Activated B cell treated with CpG ODN at 0.5 μM for 24 hours (primary cell): ENCODE data around the gene PLK4. TPM values are rescaled to one million over a fixed set of nuclear protein-coding genes. Genes with fewer than 3 reads are reported as not detected.
"Not testable (repeated sequence)": the region's sequence is repeated elsewhere in the genome, so short reads cannot be mapped to it uniquely, and the experiment has no call there.

ENCODE experiments used
- ATAC-seq: fragments of 200-7000 bp; cut with Tn5 transposase; one replicate; pipeline ENCODE4 v1.10.0; 2021; ENCODE audit warnings: low read depth, mild to moderate bottlenecking, moderate library complexity
- CTCF ChIA-PET: fragments of 350-600 bp; sonication (Branson Sonifier 250); formaldehyde crosslinking; loops from one replicate; lab custom pipeline; 2021; ENCODE audit warnings: antibody characterized with exemption; lab: Charles Lee
- POLR2A ChIA-PET: fragments of 350-600 bp; sonication (Branson Sonifier 250); formaldehyde crosslinking; loops from one replicate; lab custom pipeline; 2021; ENCODE audit warnings: antibody characterized with exemption; lab: Charles Lee
- DNase-seq: peaks from one replicate; pipeline ENCODE4 v3.0.0; 2022
- H3K27ac Mint-ChIP-seq: one replicate; pipeline ENCODE4 v1.8.0; 2020; ENCODE audit warnings: mixed read lengths
- H3K27me3 Mint-ChIP-seq: one replicate; pipeline ENCODE4 v1.8.0; 2021; ENCODE audit warnings: mixed read lengths
- H3K36me3 Mint-ChIP-seq: one replicate; pipeline ENCODE4 v1.8.0; 2021; ENCODE audit warnings: low read depth, mixed read lengths
- H3K4me1 Mint-ChIP-seq: one replicate; pipeline ENCODE4 v1.8.0; 2021; ENCODE audit warnings: mixed read lengths
- H3K4me3 Mint-ChIP-seq: one replicate; pipeline ENCODE4 v1.8.0; 2020; ENCODE audit warnings: mild to moderate bottlenecking, mixed read lengths
- H3K9me3 Mint-ChIP-seq: one replicate; pipeline ENCODE4 v1.8.0; 2020; ENCODE audit warnings: mixed read lengths
- intact Hi-C: fragments of 100-400 bp; cut with micrococcal nuclease; formaldehyde crosslinking; loops from one replicate; pipeline ENCODE4 v1.15.1; 2024
- total RNA-seq: library from RNA; stranded (reverse); gene quantifications from 2 replicates; pipeline ENCODE4 v1.2.3, GENCODE V29; 2022
- TF ChIP-seq, protein P1 (sequence below): fragments of 200-600 bp; IDR thresholded peaks from one replicate; pipeline ENCODE4 v1.8.0; 2022; ENCODE audit warnings: antibody characterized with exemption, mild to moderate bottlenecking

The PLK4 gene
- total RNA-seq, 1 donor from 2014 or later, result 3.4 TPM

DNA sequence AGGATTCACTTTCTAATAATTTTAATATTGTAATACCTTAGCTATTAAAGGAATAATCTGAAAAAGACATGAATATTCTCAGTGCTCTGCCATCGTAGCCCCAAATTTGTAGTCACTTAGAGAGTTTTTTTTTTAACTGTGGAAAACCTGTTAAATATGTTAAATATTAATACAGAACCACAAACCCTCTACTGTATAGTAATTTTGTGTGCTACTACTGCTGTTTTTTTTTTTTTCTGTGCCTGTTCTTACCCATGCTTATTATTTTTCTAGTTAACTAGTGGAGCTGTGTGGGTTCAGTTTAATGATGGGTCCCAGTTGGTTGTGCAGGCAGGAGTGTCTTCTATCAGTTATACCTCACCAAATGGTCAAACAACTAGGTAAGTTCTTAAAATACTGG is 15.8 kb downstream of the PLK4 start:
- POLR2A ChIA-PET, result no interaction called here
- H3K9me3 Mint-ChIP-seq, result peaks cover 3% of the 10 kb centered on the region
- H3K4me1 Mint-ChIP-seq, result no peaks in the 10 kb centered on the region
- CTCF ChIA-PET, result interaction anchor here (0.6 kb wide), 1 partner anchor 247 kb away, joined by 3 read pairs; no protein-coding TSS in a partner anchor
- H3K27me3 Mint-ChIP-seq, result no peaks in the 10 kb centered on the region
- no peak overlapping the region for H3K27ac Mint-ChIP-seq
- H3K4me3 Mint-ChIP-seq, result no peak overlapping the region
- ATAC-seq (no peak), DNase-seq (no peak)
- intact Hi-C loops, result no loop called here
- peaks cover 4% of the 10 kb centered on the region for H3K36me3 Mint-ChIP-seq
- TF ChIP-seq, protein P1, sequence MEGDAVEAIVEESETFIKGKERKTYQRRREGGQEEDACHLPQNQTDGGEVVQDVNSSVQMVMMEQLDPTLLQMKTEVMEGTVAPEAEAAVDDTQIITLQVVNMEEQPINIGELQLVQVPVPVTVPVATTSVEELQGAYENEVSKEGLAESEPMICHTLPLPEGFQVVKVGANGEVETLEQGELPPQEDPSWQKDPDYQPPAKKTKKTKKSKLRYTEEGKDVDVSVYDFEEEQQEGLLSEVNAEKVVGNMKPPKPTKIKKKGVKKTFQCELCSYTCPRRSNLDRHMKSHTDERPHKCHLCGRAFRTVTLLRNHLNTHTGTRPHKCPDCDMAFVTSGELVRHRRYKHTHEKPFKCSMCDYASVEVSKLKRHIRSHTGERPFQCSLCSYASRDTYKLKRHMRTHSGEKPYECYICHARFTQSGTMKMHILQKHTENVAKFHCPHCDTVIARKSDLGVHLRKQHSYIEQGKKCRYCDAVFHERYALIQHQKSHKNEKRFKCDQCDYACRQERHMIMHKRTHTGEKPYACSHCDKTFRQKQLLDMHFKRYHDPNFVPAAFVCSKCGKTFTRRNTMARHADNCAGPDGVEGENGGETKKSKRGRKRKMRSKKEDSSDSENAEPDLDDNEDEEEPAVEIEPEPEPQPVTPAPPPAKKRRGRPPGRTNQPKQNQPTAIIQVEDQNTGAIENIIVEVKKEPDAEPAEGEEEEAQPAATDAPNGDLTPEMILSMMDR, result no peak

DNA sequence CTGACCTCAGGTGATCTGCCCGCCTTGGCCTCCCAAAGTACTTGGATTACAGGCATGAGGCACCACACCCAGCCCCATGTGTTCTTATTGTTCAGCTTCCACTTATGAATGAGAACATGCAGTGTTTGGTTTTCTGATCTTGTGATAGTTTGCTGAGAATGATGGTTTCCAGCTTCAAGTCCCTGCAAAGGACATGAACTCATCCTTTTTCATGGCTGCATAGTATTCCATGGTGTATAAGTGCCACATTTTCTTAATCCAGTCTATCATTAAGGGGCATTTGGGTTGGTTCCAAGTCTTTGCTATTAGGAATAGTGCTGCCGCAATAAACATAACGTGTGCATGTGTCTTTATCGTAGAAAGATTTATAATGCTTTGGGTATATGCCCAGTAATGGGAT is 19.0 kb downstream of the PLK4 start:
- ATAC-seq, DNase-seq, H3K9me3 Mint-ChIP-seq, H3K4me3 Mint-ChIP-seq, H3K4me1 Mint-ChIP-seq, CTCF ChIA-PET, H3K36me3 Mint-ChIP-seq, H3K27ac Mint-ChIP-seq, intact Hi-C loops, H3K27me3 Mint-ChIP-seq: not testable (repeated sequence)
- POLR2A ChIA-PET, result interaction anchor here (0.7 kb wide), 1 partner anchor 9 kb away, joined by 4 read pairs; no protein-coding TSS in a partner anchor

DNA sequence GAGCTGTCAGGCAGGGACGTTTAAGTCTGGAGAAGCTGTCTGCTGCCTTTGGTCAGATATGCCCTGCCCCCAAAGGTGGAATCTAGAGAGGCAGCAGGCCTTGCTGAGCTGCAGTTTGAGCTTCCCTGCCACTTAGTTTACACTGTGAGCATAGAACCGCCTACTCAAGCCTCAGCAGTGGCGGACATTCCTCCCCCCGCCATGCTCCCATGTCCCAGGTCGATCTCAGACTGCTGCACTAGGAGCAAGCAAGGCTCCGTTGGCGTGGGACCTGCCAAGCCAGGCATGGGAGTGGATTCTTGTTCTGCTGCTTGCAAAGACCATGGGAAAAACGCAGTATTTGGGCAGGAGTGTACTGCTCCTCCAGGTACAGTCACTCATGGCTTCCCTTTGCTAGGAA is 24.3 kb downstream of the PLK4 start:
- ATAC-seq (no peak), DNase-seq (no peak)
- Mint-ChIP-seq H3K36me3 (no peaks in the 10 kb centered on the region), H3K27ac (no peak overlapping the region), H3K4me3 (no peak overlapping the region), H3K27me3 (no peaks in the 10 kb centered on the region), H3K9me3 (peaks cover 7% of the 10 kb centered on the region), H3K4me1 (no peaks in the 10 kb centered on the region)
- ChIA-PET POLR2A (no interaction called here), CTCF (no interaction called here)
- TF ChIP-seq, protein P1, result no peak
- intact Hi-C loops, result no loop called here

DNA sequence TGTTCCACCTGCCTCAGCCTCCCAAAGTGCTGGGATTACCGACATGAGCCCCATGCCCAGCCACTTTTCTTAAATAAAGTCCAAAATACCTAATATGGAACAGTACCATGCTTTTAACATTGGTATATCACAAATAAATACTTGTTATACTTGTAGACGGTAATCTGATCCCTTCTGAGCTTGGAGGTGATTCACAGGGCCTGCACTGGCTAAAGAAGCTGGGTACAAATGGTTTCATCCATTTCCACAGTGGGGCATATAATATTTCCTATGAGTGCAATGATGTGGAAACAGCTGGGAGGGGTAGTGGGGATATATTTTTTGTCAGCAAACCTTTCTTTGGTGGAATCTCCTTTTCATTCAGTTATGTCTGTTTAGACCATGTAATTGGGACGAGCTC is 35.8 kb downstream of the PLK4 start:
- ATAC-seq (no peak), DNase-seq (no peak)
- TF ChIP-seq, protein P1, result no peak
- ChIA-PET CTCF (no interaction called here), POLR2A (no interaction called here)
- H3K27ac Mint-ChIP-seq, result no peak overlapping the region
- H3K4me1 Mint-ChIP-seq, result no peaks in the 10 kb centered on the region
- H3K4me3 Mint-ChIP-seq, result no peak overlapping the region
- intact Hi-C loops, result no loop called here
- H3K36me3 Mint-ChIP-seq, result peaks cover 32% of the 10 kb centered on the region
- no peaks in the 10 kb centered on the region for H3K9me3 Mint-ChIP-seq
- no peaks in the 10 kb centered on the region for H3K27me3 Mint-ChIP-seq

DNA sequence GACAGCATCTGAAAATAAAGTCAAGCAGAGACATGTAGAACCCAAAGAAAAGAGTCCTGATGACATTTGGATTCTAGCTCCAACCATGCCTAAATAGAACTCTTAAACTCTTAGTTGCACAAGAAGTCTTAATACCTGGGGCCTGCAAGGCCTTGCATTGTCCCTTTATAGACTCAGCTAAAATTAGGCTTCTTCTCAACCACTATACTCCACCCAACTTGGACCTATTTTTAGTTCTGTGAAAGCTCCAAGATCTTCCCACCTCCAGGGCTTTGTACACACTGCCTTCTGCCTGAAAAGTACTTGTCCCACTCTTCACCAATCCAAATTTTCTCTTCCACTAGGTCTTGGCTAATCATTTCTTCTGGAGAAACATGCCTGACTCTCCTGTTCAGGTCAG is 36.5 kb downstream of the PLK4 start:
- H3K27me3 Mint-ChIP-seq, result no peaks in the 10 kb centered on the region
- no peak overlapping the region for H3K4me3 Mint-ChIP-seq
- intact Hi-C loops, result no loop called here
- peaks cover 37% of the 10 kb centered on the region for H3K36me3 Mint-ChIP-seq
- ATAC-seq (no peak), DNase-seq (no peak)
- H3K4me1 Mint-ChIP-seq, result no peaks in the 10 kb centered on the region
- ChIA-PET POLR2A (no interaction called here), CTCF (no interaction called here)
- TF ChIP-seq, protein P1, result no peak
- no peaks in the 10 kb centered on the region for H3K9me3 Mint-ChIP-seq
- H3K27ac Mint-ChIP-seq, result no peak overlapping the region

DNA sequence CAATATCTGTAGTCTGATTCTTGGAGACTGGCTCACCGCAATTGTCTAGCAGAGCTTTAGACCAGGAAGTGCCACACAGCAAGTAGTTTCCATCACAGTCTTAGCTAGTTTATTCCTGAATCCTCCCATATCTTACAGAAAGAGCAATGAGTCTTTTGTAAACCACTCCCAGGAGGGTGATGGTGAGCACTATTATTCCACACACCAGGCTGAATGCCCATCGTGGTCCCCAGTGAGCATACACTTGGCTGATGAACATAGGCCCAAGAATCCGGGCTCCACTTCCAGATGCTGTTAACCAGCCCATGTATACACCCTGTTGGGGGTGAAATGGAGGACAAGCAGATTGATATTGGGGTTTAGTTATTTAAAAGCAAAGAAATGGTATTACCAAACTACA is 39.8 kb downstream of the PLK4 start:
- Mint-ChIP-seq H3K9me3 (no peaks in the 10 kb centered on the region), H3K4me1 (no peaks in the 10 kb centered on the region), H3K36me3 (peaks cover 60% of the 10 kb centered on the region), H3K27me3 (no peaks in the 10 kb centered on the region), H3K4me3 (no peak overlapping the region), H3K27ac (no peak overlapping the region)
- ATAC-seq (no peak), DNase-seq (no peak)
- TF ChIP-seq, protein P1, result no peak
- POLR2A ChIA-PET, result no interaction called here
- CTCF ChIA-PET, result no interaction called here
- intact Hi-C loops, result no loop called here
